GM12872 (cell line): ENCODE results near the gene ZNF224.

Source experiments
- TF ChIP-seq, protein P1 (sequence below): IDR thresholded peaks from 3 replicates; pipeline ENCODE4 v1.5.1; 2011; ENCODE audit warnings: low read depth, mild to moderate bottlenecking, low read length, moderate library complexity; ENCODE audit not compliant: insufficient read depth

Gene ZNF224

DNA sequence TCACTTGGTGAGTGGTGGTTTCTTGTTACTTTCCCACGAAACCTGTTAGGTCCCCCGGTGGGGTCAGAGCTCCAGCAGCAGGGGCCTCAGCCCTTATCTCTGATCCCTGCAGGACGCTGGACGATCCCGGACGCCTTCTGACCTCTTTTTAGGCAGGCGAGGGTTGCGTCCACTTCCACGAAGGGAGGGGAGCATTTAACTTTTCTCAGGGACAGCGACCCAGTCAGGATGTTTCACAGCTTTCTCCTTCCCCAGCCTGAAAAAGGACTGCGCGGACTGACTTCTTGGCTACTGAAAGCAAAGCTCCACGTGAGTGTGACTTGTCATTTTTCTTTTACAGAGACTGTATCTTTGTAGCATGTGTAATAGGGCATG is 47.9 kb downstream of the ZNF224 start:
- TF ChIP-seq, protein P1, sequence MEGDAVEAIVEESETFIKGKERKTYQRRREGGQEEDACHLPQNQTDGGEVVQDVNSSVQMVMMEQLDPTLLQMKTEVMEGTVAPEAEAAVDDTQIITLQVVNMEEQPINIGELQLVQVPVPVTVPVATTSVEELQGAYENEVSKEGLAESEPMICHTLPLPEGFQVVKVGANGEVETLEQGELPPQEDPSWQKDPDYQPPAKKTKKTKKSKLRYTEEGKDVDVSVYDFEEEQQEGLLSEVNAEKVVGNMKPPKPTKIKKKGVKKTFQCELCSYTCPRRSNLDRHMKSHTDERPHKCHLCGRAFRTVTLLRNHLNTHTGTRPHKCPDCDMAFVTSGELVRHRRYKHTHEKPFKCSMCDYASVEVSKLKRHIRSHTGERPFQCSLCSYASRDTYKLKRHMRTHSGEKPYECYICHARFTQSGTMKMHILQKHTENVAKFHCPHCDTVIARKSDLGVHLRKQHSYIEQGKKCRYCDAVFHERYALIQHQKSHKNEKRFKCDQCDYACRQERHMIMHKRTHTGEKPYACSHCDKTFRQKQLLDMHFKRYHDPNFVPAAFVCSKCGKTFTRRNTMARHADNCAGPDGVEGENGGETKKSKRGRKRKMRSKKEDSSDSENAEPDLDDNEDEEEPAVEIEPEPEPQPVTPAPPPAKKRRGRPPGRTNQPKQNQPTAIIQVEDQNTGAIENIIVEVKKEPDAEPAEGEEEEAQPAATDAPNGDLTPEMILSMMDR = no peak

DNA sequence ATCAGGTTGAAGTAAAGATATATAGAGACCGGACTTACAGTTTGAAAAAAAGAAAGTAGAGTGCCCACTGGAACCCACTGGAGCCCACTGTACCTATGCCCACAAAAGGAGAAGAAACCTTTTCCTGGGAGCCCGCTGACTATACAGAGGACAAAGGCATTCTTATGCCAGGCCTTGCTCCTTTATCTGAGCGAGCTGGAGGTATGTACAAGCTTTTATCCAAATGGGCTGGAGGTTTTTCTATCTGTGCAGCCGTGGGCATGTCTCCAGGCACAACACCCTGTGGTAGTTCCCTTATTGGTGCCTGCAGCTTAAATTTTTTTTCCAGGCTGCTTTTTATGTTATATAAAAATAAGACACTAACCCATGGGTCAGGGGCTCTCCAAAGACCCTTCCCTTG is 55.6 kb downstream of the ZNF224 start:
- TF ChIP-seq, protein P1 = no peak

DNA sequence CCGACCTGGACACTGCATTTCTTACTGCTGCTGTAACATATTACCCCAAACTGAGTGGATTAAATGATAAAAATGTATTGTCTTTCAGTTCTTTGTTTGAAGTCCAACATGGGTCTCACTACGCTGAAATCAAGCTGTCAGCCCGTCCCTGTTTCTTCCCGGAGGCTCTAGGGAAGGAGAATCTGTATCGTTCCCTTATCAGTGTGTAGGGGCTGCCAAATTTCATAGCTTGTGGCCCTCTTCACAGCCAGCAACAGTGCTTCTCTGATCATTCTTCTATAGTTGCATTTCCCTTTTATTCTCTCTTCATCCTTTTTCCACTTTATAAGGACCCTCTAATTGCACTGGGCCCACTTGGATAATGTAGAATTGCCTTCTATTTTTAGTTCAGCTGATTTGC is 57.3 kb downstream of the ZNF224 start:
- TF ChIP-seq, protein P1 = no peak

DNA sequence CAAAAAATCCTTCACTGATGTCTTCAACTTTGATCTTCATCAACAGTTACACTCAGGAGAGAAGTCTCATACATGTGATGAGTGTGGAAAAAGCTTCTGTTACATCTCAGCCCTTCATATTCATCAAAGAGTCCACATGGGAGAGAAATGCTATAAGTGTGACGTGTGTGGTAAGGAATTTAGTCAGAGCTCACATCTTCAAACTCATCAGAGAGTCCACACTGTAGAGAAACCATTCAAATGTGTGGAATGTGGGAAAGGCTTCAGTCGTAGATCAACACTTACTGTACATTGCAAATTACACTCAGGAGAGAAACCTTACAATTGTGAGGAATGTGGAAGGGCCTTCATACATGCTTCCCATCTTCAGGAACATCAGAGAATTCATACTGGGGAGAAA is 62.3 kb downstream of the ZNF224 start:
- TF ChIP-seq, protein P1 = no peak
